Activated T-cell treated with anti-CD3 and anti-CD28 coated beads for 24 hours (primary cell): ENCODE measurements around the gene ZNF808.
"Not testable (repeated sequence)": the region's sequence is repeated elsewhere in the genome, so short reads cannot be mapped to it uniquely, and the experiment has no call there.

Experiments
- DNase-seq: peaks from one replicate; pipeline ENCODE4 v3.0.0-alpha.2; 2020; ENCODE audit warnings: low read depth

ZNF808 gene

DNA sequence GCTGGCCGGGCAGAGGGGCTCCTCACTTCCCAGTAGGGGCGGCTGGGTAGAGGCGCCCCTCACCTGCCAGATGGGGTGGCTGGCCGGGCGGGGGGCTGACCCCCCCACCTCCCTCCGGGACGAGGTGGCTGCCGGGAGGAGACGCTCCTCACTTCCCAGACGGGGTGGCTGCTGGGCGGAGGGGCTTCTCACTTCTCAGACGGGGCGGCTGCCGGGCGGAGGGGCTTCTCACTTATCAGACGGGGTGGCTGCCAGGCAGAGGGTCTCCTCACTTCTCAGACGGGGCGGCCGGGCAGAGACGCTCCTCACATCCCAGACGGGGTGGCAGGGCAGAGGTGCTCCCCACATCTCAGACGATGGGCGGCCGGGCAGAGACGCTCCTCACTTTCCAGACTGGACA lies 66.0 kb downstream of the ZNF808 start:
- DNase-seq: not testable (repeated sequence)

DNA sequence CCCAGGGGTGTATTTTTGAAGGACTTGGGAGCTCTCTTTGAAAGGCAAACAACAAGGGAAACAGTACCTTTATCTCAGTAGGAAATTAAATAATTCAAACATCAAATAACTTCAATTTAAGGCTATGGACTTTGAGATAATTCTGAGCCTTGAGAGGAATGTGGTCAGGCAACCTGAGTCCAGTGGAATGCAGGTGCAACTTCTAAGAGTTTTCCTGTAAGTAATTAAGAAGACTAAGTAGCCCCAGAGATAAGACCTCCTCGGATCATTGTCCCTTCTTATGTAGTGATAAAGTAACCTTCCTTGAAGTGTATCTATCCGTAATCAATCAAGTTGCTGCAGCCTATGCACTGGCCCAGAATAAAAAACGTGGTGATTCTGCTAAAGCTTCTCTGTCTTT lies 71.8 kb downstream of the ZNF808 start:
- no peak for DNase-seq

DNA sequence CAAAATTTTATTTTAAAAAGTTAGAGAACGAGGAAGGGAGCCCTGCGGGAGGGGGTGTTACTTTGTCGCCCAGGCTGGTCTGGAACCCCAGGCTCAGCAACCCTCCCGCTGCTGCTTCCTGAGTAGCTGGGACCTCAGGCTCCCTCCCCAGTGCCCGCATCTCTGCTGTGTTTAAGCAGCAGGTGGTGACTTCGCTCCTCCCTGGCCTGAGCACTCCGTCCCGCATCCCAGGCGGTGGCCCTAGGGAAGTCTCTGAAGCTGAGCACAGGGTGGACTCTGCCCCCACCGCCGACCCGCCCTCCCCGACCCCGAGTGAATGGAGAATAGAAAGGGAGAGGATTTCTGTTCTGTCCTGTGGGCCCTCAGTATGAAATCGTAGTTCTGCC lies 73.2 kb downstream of the ZNF808 start:
- no peak for DNase-seq

DNA sequence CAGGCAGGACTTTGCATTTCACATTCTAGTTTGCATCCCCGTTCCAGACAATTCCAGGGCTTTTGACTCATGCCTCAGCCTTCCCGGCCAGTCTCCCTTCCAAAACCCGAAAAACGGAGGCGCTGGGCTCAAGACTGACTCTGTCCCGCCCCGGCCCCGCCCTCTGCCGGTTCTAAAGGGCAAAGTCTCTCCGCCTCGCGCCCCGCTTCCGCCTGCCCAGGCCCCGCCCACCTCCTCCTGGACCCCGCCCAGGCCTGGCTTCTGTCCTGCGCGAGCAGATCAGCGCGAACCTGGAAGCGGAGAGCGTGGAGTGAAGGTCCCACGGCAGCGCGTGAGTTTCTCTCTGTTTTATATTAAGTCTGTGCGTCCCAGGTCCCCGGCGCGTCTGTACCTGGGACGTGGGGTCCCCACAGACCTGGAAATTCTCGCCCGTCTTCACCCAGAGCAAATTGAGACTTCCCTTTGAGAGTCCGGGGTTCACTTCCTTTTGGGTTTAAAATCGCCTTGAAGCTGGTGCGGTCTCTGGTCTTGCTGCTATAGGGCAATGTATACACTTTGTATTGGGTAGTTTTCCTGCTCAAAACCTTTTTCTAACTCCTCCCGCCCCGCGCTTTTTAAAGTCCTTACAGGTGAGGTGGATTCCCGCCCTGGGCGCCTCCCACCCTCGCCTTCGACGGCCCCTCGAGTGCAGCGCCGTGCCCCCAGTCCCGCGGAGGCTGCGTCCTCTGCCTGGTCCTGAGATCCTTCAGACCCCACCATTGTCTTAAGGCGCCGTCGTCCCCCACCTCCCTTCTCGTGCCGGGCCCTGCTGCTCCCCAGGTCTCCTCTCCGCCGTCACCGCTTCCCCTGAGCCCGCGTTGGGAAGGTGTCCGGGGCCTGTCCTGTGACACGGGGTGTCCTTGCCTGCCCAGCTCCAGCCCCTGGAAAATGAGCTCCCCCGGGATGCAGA lies 73.8 kb downstream of the ZNF808 start:
- peak; percentile 92 for DNase-seq

DNA sequence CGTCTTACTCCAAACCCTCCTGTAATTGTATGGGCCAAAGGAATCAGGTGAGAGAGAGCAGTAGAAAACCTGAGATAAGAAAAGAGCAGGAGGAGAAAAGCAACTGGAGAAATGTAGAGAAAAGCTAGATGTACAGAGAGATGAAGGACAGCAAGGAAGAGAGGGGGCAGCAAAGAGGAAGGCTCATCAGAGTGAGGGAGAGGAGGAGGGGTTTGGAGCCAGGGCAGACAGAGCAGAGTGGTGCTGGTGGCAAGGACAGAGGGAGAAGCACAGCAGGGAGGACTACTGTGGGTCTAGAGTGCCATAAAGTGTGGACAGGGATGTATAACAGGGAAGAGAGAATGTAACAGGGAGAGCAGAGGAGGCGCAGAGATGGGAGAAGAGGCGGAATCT lies 74.5 kb downstream of the ZNF808 start:
- DNase-seq: not testable (repeated sequence)

DNA sequence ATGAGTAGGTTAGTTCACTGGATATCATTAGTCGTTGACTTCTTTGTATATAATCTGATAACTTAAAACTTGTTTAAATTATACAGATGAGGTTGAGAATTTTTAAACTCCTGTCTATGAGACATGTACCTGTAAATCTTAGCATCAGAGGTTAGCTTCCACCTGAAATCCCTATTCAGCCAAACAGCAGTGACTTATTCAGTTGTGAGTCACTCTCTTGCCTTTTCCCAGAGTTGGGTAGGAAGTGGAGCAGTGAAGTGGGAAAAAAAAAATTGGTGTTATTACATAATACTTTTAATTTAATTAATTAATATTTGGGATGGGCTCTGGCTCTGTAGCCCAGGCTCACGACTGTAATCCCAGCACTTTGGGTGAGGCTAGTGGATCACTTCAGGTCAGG lies 75.5 kb downstream of the ZNF808 start:
- no peak for DNase-seq

DNA sequence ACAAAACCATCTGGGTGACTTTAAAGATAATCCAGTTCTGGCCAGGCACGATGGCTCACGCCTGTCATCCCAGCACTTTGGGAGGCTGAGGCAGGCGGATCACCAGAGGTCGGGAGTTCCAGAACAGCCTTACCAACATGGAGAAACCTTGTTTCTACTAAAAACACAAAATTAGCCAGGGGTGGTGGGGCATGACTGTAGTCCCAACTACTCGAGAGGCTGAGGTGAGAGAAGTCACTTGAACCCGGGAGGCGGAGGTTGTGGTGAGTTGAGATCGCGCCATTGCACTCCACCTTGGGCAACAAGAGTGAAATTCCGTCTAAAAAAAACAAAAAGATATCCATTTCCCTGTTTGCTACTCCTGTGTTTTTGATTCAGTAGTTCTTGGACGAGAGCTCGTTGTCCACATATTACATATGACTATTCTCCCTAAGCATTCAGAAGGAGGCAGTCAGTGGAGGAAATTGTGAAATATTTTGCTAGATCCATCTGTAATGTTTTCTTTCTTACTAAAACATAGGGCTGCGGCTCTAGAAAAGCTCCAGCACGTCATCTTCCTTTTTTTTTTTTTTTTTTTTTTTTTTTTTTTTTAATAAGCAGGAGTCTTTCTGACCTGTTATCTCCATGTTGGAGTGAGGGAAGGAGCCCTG lies 76.2 kb downstream of the ZNF808 start:
- DNase-seq: no peak
